Measurements from ENCODE around the gene CDC42BPB. TPM values are rescaled to one million over a fixed set of nuclear protein-coding genes. Genes with fewer than 3 reads are reported as not detected.

CDC42BPB gene
- total RNA-seq, 1 experiment from 2014 or later = 96.9 TPM

GRCh38 chr14:103073876-103074728 is 16.8 kb upstream of the CDC42BPB start (continued):
- TF ChIP-seq, protein P1, sequence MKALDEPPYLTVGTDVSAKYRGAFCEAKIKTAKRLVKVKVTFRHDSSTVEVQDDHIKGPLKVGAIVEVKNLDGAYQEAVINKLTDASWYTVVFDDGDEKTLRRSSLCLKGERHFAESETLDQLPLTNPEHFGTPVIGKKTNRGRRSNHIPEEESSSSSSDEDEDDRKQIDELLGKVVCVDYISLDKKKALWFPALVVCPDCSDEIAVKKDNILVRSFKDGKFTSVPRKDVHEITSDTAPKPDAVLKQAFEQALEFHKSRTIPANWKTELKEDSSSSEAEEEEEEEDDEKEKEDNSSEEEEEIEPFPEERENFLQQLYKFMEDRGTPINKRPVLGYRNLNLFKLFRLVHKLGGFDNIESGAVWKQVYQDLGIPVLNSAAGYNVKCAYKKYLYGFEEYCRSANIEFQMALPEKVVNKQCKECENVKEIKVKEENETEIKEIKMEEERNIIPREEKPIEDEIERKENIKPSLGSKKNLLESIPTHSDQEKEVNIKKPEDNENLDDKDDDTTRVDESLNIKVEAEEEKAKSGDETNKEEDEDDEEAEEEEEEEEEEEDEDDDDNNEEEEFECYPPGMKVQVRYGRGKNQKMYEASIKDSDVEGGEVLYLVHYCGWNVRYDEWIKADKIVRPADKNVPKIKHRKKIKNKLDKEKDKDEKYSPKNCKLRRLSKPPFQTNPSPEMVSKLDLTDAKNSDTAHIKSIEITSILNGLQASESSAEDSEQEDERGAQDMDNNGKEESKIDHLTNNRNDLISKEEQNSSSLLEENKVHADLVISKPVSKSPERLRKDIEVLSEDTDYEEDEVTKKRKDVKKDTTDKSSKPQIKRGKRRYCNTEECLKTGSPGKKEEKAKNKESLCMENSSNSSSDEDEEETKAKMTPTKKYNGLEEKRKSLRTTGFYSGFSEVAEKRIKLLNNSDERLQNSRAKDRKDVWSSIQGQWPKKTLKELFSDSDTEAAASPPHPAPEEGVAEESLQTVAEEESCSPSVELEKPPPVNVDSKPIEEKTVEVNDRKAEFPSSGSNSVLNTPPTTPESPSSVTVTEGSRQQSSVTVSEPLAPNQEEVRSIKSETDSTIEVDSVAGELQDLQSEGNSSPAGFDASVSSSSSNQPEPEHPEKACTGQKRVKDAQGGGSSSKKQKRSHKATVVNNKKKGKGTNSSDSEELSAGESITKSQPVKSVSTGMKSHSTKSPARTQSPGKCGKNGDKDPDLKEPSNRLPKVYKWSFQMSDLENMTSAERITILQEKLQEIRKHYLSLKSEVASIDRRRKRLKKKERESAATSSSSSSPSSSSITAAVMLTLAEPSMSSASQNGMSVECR (CRISPR knock-in tag; IDR thresholded peaks at IDR 0.05; ENCODE audit: borderline replicate concordance) = no peak
- TF ChIP-seq CREB1 (CRISPR knock-in tag; IDR thresholded peaks at IDR 0.05) (no peak), ZNF512 (CRISPR knock-in tag; IDR thresholded peaks at IDR 0.05; ENCODE audit: borderline replicate concordance) (no peak), ELF4 (CRISPR knock-in tag; IDR thresholded peaks at IDR 0.05; ENCODE audit: low read depth) (no peak)

DNA sequence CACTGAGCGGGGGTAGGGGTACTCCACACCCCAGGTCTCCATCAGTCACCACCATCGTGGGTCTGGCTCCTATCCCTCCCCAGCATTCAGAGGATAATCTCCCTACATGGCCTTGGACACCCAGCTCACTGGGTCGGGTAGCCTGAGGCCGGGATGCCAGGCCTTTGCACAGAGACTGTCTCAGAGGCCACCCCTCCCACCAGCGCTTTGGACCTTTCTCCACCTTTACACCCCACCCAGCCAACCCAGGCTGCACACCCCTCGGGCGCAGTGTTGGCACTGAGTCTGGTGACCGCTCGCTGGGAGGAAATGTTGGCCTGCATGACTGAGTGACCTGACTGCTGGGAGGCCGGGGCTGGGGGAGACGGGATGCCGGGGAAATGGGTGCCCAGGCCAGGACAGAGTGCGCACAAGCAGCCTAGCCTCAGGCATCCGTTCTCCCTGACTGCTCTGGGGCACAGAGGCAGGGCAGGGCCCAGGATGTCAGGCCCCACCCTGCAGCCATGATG is 16.1 kb upstream of the CDC42BPB start:
- no peaks in the 10 kb centered on the region for H3K9me3 Mint-ChIP-seq
- DNase-seq (ENCODE audit: low spot score) (no peak), ATAC-seq (no peak)
- H3K4me3 Mint-ChIP-seq = no peak overlapping the region
- peaks cover 5% of the 10 kb centered on the region for H3K27me3 Mint-ChIP-seq (ENCODE audit: low read depth)
- POLR2A ChIA-PET = no interaction called here
- TF ChIP-seq, protein P2, sequence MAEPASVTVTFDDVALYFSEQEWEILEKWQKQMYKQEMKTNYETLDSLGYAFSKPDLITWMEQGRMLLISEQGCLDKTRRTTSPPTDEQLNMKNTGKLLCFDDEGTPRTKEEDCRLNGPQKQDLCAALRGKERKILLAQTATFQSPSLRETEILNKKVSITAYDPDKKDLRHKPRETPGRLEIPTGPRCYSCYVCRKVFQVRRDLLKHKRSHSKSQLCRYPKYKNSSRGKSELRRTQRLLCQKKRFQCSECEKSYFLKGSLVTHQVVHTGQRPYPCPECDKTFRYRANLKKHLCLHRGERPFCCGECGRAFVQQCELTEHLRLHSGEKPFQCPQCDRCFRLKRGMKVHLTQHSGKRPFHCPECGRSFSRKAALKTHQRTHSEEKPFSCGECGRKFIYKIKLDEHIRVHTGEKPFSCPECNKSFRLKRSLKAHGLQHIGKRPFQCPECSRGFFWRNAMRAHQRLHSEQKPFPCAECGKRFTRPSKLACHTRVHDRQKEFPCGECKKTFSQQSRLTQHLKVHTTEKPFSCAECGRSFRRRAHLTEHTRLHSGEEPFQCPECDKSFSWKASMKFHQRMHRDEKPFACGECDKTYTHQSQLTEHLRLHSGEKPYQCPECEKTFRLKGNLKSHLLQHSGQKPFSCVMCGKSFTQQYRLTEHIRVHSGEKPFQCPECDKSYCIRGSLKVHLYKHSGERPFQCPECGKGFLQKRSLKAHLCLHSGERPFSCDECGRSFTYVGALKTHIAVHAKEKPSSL (CRISPR knock-in tag; conservative IDR thresholded peaks at IDR 0.05) = no peak
- TF ChIP-seq ATF1 (CRISPR knock-in tag; IDR thresholded peaks at IDR 0.05) (no peak), KAT7 (CRISPR knock-in tag; IDR thresholded peaks at IDR 0.05; ENCODE audit: borderline replicate concordance) (no peak), CDX4 (CRISPR knock-in tag; IDR thresholded peaks at IDR 0.05; ENCODE audit: borderline replicate concordance) (no peak), FOXJ3 (CRISPR knock-in tag; IDR thresholded peaks at IDR 0.05; ENCODE audit: borderline replicate concordance) (no peak), ZNF281 (CRISPR knock-in tag; IDR thresholded peaks at IDR 0.05) (no peak), EMX1 (CRISPR knock-in tag; IDR thresholded peaks at IDR 0.05) (no peak), CBFB (CRISPR knock-in tag; IDR thresholded peaks at IDR 0.05; ENCODE audit: low read depth) (no peak), GTF2I (CRISPR knock-in tag; conservative IDR thresholded peaks at IDR 0.05) (no peak), GRHL2 (CRISPR knock-in tag; IDR thresholded peaks at IDR 0.05; ENCODE audit: insufficient replicate concordance, severe bottlenecking) (no peak), NFE2L1 (CRISPR knock-in tag; IDR thresholded peaks at IDR 0.05) (no peak), NFYB (CRISPR knock-in tag; conservative IDR thresholded peaks at IDR 0.05; ENCODE audit: low read depth) (no peak), TP53 (CRISPR knock-in tag; IDR thresholded peaks at IDR 0.05) (no peak), NR2C2 (CRISPR knock-in tag; IDR thresholded peaks at IDR 0.05) (no peak)
- TF ChIP-seq, protein P3, sequence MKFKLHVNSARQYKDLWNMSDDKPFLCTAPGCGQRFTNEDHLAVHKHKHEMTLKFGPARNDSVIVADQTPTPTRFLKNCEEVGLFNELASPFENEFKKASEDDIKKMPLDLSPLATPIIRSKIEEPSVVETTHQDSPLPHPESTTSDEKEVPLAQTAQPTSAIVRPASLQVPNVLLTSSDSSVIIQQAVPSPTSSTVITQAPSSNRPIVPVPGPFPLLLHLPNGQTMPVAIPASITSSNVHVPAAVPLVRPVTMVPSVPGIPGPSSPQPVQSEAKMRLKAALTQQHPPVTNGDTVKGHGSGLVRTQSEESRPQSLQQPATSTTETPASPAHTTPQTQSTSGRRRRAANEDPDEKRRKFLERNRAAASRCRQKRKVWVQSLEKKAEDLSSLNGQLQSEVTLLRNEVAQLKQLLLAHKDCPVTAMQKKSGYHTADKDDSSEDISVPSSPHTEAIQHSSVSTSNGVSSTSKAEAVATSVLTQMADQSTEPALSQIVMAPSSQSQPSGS (CRISPR knock-in tag; IDR thresholded peaks at IDR 0.05; ENCODE audit: borderline replicate concordance, low read depth) = no peak
- H3K36me3 Mint-ChIP-seq = no peaks in the 10 kb centered on the region
- CTCF ChIA-PET = interaction anchor here (2.0 to 7.2 kb wide), 2 partner anchors 31 to 50 kb away, joined by 5 to 74 read pairs; partner anchors contain the start of gene TNFAIP2
- no peak overlapping the region for H3K27ac Mint-ChIP-seq
- H3K4me1 Mint-ChIP-seq = no peaks in the 10 kb centered on the region

All from WTC11 (cell line).